GM18498 (cell line): ENCODE measurements around the gene NFX1.
"Not testable (repeated sequence)": the region's sequence is repeated elsewhere in the genome, so short reads cannot be mapped to it uniquely, and the experiment has no call there.

ENCODE experiments used
- ATAC-seq: cut with Tn5 transposase; IDR thresholded peaks from one replicate; pipeline ENCODE4 v1.9.1; 2021; ENCODE audit warnings: mild to moderate bottlenecking, moderate library complexity; ENCODE audit not compliant: unreplicated experiment

Gene NFX1

DNA sequence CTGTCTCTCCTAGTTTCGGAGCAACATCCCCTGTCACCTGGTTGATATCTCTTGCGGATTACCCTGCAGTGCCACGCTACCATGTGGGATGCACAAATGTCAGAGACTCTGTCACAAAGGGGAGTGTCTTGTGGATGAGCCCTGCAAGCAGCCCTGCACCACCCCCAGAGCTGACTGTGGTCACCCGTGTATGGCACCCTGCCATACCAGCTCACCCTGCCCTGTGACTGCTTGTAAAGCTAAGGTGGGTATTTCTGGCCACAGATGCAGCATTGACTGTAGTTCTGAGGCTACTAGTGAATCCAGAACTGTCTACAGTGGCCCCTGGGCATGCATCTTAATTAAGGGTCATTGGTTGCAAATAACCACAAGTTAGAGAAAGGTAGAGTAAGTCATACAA is 61.2 kb downstream of the NFX1 start:
- ATAC-seq, result no peak

DNA sequence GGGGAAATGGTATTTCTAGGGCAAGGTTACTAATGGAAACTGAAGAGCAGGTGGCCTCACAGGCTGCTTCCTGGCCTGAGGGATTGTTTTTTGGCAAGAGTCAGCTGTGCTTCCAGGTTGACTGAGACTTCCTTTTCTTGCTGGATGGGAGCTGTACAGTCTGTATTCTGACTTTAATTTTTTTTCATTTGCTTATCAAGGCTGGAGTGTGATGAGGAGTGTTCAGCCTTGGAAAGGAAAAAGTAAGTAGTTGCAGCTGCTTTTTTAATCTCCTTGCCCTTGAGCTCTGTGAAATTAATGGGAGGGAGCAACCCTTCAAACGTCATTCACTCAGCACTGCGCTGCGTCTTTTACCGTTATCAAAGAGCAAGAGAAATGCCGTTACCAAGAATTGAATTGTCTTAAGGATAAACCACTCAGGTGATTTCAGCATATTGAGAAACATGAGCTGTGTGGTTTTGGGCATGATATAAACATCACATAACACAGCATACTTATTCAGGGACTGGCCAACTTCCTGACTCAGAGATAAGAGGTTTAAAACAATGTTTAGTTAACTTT is 64.4 kb downstream of the NFX1 start:
- ATAC-seq, result no peak

DNA sequence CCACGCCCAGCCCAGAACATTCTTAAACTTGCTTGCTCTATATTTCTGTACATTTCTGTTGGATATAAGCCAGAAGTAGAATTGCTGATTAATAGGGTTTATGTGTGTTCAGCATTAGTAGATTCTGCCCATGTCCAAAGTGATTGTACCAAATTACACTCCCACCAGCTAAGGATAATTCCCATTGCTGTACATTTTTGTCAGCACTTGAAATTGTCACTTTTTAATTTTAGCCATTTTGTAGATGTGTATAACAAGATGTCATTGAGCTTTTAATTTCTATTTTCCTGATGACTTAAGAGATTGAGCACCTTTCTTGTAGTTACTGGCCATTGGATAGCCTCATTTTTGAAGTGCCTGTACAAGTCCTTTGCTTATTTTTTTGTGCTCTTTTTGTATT is 65.6 kb downstream of the NFX1 start:
- no peak for ATAC-seq

DNA sequence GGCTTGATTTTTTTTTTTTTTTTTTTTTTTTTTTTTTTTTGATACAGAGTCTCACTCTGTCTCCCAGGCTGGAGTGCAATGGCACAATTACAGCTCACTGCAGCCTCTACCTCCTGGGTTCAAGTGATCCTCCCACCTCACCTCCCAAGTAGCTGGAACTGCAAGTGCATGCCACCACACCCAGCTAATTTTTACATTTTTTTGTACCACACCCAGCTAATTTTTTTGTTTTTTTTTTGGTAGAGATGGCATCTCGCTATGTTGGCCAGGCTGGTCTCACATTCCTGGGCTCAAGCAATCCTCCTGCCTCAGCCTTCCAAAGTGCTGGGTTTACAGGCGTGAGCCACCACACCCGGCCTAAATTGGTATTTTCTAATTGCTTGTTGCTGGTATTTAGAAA is 68.3 kb downstream of the NFX1 start:
- ATAC-seq, result not testable (repeated sequence)

DNA sequence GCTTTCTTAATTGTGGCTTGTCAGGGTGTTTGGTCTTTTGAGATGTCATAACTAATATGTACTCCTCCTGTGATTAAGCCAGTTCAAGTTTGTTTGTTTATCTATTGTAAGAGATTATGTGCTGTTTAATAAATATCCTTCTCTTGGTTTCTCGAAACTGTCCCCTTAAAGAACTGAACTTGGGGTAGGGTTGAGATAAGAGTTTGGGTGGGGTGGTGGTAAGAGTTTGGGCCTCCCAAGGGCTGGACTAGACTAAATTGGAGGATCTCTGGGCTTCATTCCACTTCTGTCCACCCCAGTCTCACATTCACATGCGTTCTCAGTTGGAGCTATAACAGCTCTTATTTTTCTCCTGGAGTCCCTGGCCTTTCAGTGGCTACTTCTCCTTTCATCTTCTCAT is 73.8 kb downstream of the NFX1 start:
- no peak for ATAC-seq

DNA sequence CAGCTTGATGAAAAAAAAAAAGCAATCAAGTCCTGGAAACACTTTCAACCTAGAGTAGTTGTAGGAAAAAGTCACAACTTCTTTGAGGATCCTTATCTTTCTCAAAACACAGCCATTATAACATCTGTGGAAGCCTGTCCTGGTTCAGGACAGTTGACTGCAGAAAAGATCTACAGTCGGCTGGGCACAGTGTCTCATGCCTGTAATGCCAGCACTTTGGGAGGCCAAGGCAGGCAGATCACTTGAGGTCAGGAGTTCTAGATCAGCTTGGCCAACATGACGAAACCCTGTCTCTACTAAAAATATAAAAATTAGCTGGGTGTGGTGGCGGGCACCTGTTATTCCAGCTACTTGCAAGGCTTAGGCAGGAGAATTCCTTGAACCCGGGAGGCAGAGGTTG is 74.5 kb downstream of the NFX1 start:
- not testable (repeated sequence) for ATAC-seq

DNA sequence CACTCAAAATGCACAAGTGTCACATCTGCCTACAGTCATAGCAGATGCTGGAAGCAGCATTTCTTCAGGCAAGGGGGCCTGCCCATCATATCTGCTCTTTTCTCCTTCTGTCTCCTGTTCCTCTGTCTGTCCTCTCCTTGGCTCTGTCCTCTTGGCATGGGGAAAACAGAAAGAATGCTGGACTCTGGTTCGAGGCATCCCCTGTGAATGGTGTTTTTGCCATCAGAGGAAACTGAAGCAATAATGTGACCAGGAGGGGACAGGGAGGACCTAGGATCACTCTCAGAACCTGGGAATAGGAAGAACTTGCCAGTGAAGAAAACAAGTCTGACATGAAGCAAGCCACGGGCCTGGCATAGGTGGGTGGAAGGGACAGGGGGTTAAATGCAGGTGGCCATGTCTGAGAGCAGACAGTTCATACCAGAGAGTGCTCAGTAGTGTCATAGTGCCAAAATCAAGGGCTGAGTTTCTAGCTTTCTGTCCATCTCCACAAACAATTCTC is 76.7 kb downstream of the NFX1 start:
- ATAC-seq, result no peak

DNA sequence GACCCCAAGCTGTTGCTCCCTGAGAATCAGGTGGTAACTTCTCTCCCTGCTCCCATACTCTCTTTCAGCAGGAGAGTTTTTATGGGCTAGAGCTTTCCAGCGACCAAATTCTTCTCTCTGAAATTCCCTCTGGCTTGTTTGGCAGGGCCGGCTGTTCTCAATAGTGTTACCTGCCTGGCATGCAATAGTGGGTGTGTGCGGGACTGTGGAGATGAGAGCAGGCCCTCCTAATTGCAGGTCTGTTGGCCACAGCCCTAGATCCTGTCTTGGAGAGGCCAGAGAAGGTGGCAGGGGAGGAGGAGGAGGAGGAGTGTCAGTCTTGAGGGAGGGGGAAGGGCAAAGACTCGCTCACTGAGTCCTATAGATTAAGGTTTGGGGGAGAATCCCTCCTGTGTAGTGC is 82.6 kb downstream of the NFX1 start:
- ATAC-seq, result no peak

DNA sequence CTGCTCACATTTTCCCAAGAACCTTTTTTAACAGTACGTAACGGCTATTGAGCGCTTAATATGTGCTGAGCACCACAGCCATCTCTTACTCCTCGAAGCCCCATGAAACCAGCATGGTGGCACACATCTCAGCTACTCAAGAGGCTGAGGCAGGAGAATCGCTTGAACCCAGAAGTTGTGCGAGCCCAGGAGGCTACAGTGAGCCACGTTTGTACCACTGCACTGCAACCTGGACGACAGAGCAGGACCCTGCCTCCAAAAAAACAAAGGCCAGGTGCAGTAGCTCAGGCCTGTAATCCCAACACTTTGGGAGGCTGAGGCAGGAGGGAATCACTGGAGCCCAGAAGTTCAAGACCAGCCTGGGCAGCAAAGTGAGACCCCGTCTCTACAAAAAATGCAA is 83.9 kb downstream of the NFX1 start:
- no peak for ATAC-seq

DNA sequence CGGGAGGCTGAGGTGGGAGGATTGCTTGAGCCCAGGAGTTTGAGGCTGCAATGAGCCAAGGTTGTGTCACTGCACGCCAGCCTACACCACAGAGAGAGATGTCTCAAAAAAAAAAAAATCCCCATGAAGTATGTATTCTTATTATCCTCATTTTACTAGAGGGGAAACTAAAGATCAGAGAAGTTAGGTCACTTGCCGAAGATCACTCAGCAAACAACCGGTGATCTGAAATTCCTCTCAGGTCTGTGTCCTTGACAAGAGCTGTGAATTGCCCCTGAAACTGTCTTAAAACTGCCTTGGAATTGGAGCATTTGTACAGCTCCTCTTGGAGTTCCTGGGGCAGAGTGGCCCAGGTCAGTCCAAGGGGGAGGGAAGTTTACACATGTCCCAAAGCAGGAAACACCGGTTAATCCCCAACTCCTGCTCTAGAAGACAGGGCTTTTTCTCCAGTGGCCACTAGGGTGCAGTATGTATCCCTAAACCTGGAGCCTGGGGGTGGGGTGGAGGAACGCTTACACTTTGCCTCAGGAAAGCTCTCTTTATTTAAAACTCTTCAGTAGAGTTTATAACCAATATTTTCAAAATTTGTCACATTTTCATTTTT is 84.4 kb downstream of the NFX1 start:
- peak; percentile 75 for ATAC-seq

DNA sequence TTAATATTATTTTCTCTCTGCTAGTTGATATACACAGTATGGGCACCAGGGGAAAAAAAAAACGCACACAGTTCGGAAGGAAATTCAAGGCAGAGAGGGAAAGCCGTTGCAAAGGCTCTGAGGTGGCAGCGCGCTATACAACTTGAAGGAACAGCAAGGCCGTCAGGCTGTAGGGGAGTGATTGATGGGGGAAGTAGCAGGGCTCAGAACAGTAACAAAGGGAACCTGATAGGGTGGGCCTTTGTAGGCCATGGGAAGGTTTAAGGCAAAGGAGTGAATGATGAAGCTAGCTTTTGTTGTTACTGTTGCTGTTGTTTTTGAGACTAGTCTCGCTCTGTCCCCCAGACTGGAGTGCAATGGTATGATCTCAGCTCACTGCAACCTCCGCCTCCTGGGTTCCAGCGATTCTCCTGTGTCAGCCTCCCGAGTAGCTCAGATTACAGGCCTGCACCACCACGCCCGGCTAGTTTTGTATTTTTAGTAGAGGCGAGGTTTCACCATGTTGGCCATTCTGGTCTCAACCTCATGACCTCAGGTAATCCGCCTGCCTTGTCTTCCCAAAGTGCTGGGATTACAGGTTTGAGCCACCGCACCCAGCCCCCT is 85.0 kb downstream of the NFX1 start:
- ATAC-seq, result no peak

DNA sequence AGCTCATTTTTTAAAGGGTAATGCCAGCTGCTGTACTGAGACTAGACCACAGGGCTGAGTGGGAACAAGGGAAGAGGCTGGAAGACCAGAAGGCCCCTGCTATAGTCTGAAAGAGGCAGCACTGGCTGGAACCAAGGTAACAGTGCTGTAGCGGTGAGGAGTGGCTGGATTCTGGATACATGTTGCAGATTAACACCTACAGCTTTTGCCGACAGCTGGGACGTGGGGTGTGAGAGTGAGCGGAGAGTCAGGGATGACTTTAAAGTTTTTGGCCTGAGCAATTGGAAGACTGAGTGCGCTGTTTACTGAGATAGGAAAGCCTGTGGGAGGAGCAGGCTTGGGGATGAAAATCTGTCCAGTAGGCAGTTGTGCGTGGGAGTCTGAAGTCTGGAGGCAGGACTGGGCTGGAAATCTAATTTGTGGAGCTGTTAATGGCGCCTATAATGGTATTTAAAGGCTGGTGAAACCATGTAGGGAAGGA is 85.6 kb downstream of the NFX1 start:
- ATAC-seq, result no peak

DNA sequence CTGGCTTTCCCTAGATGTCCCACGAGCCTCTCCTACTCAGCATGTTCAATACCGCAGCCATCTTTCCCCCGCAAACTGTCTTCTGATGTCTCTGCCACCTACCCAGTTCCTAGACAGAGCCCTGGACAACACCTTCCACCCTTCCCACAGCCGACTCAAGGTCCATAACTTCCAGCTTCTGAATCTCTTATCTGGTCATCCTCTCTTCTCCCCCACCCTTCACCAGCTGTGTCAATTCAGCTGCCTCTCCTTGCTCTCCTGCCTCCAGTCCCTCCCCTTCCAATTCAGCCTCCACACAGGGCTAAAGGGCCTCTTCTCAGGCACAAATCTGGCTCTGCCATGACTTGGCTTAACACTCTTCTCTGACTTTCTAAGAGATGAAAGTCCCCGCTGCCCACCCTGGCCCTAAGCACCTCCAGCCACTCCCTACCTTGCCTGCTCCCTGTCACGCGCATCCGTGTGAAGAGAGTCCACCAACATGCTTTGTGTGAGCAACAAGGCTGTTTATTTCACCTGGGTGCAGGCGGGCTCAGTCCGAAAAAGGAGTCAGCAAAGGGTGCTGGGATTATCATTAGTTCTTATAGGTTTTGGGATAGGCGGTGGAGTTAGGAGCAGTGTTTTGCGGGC is 86.9 kb downstream of the NFX1 start:
- ATAC-seq, result no peak

DNA sequence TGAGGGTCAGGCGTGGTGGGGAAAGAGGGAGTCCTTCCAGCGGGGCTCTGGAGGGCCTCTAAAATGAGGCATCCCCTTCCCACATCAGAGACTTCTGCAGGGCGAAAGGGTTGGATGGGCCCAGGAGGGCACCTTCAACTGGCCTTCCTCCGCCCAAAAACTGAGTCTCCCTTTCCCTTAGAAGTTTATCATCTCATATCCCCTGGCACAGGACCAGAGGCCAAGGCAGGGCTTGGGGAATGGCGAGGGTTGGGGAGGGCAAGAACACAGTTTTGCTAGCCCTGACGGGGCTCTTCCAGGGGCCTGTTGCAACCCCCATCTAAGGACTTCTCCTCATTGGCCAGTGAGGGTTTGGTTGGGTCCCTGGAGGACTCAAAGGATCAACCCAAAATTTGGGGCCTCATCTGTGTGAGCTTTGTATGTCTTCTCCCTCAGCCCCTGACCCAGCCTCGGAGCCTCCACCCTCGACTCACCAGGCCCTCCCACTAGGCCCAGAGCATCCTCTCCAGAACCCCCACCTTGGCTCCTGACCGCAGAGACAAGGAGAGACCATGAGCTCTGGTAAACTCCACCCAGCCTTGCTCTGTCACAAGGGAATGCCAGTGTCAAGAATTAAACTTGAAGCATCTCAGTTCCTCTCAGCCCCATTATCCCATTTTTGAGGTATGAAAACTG is 87.9 kb downstream of the NFX1 start:
- no peak for ATAC-seq

DNA sequence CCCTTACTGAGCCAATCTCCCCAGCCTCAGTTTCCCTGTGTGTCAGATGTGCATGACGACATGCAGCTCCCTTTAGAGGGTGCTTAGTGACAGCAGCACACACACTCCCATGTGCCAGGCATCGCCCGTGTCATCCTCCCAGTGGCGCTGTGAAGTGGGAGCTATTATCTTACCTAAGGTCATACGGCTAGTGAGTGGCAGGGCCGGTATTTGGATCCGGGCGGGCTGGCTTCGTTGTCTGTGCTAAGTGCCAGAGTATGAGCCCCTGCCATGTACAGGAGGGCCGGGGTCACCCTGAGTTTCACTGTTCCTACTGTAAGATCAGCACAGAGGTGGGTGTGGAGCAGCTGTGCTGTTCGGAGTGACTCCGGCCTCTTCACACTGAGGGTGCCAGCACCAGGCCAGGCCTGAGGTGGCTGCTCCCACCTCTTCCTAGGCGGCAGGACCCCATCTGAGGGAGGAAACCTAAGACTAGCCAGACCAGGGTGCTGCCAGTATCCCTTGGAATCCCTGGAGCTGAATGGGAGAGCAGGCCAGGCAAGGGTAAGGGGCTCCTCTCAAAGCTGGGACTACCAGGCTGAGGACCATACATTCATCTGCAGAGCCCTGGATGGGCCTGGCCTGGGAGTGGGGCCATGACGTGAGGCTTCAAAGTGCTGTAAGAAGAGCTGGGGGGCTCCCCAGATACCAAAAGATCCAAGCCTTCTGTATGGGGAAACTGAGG is 89.5 kb downstream of the NFX1 start:
- ATAC-seq, result no peak

DNA sequence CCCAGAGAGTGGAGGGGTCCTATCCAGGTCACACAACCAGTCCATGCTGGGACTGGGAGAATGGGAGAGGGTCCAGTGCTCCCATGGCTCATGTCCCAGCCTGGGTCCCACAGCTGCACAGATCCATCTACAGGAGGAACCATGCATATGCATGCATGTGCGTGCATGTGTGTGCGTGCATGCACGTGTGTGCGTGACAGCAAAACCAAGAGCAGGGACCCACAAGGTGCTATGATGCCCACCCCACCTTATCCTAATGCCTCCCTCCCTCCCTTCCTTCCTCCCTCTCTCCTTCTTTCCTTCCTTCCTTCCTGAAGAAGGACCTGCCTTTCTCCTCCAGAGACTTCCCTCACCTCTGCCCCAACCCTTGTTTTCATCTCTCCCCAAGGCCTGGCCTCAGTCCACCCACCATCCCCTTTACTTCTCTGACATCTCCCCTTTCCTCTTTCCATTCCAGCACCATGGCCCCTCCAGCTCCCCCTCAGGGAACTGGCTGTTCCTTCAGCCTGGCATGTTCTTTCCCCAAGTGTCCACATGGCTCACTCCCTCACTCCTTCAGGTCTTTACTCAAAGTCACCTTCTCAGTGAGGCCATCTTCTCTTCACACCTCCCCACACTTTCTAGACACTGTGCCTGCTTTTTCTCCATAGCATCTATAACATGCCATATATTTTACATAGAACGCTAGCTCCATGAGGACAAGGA is 90.2 kb downstream of the NFX1 start:
- no peak for ATAC-seq

DNA sequence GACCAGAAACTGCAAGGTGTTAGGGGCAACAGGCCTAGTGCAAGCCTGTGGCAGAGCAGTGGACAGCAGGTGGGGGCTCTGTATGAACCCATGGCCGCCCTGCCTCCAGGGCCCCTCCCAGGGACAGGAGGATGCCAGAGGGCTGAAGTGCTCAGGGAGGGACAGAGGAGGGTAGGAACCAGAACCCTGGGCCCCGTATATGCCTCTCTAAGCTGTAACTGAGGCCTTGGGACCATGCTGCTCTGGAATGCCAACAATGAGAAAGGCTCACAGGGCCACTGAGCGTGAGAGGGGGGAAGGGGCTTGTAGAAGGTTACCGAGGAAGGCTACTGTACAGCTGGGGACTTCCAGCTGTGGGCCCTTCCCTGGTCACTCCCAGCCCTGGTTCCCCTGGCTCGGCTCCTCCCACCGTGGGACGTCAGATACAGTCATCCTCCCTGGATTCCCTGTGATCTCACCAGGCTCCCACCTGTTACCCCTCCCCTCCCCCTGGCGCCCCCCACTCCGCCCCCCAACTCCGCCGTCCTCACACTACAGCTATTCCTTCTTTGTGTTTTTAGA is 91.0 kb downstream of the NFX1 start:
- no peak for ATAC-seq

DNA sequence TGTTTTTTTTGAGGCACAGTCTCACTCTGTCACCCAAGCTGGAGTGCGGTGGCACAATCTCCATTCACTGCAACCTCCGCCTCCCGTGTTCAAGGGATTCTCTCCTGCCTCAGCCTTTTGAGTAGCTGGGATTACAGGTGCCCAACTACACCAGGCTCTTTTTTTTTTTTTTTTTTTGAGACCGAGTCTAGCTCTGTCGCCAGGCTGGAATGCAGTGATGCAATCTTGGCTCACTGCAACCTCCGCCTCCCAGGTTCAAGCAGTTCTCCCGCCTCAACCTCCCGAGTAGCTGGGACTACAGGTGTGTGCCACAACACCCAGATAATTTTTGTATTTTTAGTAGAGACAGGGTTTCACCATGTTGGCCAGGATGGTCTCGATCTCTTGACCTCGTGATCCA is 92.1 kb downstream of the NFX1 start:
- not testable (repeated sequence) for ATAC-seq

DNA sequence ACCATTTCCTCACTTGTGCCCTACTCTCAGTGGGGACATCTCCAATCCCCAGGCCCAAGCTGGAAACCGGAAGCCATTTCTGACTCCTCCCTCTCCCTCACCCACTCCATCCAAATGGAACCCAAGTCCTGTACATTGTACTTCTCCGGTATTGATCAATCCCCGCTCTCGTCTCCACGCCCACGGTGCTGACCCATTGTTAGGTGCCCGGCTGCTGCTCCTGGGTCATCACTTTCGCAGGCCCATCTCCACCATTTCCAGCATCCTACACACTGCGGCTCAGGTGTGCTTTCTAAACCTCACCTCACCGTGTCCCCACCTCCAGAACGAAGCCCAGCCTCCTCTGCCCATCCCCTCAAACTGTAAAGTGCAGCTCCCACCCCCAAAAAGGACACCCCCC is 93.1 kb downstream of the NFX1 start:
- ATAC-seq, result not testable (repeated sequence)

DNA sequence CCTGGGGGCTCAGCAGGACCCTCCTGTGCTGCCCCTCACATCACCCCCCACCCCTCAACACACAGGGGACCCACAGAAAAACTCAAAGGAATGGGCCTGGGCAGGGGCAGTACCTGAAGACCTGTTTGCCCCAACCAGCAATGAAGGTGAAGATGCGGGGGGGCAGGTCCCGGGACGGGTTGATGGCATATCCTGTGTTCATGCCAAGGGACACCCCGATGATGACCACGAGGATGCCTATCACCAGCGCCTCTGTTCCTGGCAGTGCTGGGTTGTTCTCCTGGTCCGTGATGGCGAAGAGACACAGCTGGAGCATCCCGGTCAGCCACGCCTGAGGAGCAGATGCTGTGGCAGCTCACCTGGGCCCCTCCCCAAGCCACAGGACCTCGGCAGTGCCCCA is 95.2 kb downstream of the NFX1 start:
- ATAC-seq, result not testable (repeated sequence)
